ENCODE measurements around the gene HECTD4.

- TF ChIP-seq CTCF (IDR thresholded peaks at IDR 0.05) (no peak), POLR2A (IDR thresholded peaks at IDR 0.05) (no peak)
Measured at GRCh38 chr12:112166051-112167015, 215.9 kb downstream of the HECTD4 start.
